AG09319 (cell line): Measurements from ENCODE around the gene PRKAG2.

Experiments
- DNase-seq: peaks from one replicate; pipeline ENCODE4 v3.0.0-alpha.2; 2010; ENCODE audit warnings: low read depth; ENCODE audit errors: extremely low read depth
- TF ChIP-seq, protein P1 (sequence below): IDR thresholded peaks from 2 replicates; pipeline ENCODE4 v1.5.1; 2011; ENCODE audit warnings: low read depth, mild to moderate bottlenecking, inconsistent platforms, low read length, moderate library complexity

PRKAG2 gene

DNA sequence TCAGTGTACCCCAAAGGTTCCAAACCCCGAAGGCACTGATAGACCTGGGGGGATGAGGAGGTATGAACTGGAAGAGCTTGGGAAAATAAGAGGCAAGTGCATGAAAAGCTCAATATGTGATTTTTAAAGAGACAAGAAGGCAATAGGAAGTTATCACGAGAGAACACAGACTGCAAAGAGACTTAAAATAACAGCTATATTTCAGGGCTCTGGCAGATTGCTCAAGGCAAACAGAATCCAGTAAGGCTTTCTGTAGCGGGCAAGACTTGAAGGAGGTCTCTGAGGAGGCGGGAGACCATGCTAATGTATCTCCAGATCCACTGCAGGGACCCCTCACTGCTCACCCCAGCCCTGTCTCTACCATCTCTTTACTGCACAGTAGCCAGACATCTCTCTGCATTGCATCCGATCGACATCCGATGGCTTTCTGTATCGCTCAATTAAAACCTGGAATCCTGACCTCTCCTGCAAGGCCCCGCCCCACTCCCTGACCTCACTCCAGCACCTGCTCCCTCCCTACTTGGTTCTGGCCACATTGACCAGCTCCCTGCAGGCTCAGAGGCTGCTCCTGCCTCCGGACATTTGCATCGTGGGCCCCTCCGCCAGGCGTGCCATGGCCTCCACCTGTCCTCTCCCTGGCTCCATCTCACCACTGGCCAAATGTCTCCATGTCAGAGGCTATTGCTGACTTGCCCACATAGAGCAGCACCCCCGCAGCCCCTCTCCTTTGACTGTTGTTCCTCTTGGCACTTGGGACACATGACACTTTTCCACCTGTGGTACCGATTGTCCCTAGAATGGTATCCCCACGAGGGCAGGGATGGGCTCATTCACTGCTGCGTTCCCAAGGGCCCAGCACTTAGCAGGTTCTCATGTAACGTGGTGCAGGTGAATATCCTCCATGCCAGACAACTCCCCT lies 118.0 kb downstream of the PRKAG2 start:
- TF ChIP-seq, protein P1, sequence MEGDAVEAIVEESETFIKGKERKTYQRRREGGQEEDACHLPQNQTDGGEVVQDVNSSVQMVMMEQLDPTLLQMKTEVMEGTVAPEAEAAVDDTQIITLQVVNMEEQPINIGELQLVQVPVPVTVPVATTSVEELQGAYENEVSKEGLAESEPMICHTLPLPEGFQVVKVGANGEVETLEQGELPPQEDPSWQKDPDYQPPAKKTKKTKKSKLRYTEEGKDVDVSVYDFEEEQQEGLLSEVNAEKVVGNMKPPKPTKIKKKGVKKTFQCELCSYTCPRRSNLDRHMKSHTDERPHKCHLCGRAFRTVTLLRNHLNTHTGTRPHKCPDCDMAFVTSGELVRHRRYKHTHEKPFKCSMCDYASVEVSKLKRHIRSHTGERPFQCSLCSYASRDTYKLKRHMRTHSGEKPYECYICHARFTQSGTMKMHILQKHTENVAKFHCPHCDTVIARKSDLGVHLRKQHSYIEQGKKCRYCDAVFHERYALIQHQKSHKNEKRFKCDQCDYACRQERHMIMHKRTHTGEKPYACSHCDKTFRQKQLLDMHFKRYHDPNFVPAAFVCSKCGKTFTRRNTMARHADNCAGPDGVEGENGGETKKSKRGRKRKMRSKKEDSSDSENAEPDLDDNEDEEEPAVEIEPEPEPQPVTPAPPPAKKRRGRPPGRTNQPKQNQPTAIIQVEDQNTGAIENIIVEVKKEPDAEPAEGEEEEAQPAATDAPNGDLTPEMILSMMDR = no peak

DNA sequence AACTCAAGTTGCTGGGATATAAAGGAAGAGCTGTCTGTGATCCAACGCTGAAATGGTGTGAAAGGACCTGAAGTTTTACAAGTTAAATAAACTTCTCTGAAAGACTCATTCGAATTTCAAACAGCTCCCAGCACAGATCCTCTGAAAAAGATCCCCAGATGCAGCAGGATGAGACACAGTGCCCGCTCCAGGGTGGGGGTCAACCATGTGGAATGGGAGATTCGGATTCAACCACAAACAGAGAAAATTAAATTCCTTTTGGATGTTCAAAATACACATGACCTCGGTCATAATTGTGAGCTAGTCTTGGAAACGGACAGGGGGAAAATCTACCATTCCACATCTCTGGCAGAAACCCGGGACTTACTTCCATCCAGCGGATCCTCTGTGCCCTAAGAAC lies 119.6 kb downstream of the PRKAG2 start:
- DNase-seq = no peak
- TF ChIP-seq, protein P1 = no peak

More for the DNA sequence above, 118.0 kb downstream of the PRKAG2 start:
- DNase-seq = no peak

DNA sequence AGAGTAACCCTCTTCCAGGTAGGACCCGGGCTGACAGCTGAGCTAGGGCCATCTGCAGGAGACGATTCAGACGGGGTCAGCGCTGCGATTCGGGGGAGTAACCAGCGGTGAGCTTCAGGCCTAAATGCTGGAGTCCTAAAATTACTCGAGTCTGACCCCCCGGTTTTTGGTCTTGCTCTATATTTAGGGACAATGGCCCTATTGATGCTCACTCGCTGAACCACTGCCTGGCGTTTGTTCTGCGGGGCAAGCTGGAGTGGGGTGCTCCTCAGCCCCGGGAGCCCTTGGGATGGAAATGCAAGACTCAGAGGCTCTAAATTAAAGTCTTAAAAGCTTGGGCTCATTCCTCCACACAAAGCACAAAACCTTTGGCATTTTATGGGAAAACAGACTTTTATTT lies 120.0 kb downstream of the PRKAG2 start:
- TF ChIP-seq, protein P1 = no peak
- DNase-seq = no peak

- TF ChIP-seq, protein P1 = no peak
- no peak for DNase-seq
Measured at GRCh38 chr7:151756076-151756731, 120.7 kb downstream of the PRKAG2 start.

DNA sequence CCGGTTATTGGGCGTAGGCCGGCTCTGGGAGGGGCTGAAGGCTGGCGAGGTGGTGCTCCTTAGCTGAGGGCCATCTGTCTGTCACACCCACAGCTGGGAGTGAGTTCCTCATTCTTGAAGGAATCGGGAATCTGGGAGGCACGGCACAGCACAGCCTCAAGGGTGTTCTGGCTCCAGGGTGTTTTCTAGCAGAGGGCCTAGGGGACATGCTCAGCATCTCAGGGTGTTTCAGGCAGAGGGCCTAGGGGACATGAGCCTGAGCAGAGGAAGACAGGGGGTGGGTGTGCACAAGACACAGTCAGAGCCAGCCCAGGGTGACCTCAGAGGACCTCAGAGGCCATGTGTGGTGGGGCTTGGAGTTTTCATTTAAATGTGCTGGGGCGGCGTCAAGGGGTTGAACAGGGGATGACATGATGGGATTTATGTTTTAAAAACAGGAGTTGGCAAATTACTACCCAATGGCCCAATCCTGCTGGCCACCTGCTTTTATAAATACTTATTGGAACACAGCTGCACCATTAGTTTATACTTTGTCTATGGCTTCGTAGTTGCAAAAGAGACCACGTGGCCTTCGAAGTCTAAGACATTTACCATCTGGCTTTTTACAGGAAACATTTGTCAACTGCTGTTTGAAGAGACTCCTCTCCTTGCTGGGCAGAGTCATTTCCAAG lies 121.6 kb downstream of the PRKAG2 start:
- DNase-seq = no peak
- TF ChIP-seq, protein P1 = no peak

- TF ChIP-seq, protein P1 = no peak
- no peak for DNase-seq
Measured at GRCh38 chr7:151754688-151755130, 122.2 kb downstream of the PRKAG2 start.
